ENCODE measurements around the gene TNIP2. TPM values are rescaled to one million over a fixed set of nuclear protein-coding genes. Genes with fewer than 3 reads are reported as not detected.

The TNIP2 gene
- polyA plus RNA-seq, 1 donor from 2014 or later, result 54.5 TPM

DNA sequence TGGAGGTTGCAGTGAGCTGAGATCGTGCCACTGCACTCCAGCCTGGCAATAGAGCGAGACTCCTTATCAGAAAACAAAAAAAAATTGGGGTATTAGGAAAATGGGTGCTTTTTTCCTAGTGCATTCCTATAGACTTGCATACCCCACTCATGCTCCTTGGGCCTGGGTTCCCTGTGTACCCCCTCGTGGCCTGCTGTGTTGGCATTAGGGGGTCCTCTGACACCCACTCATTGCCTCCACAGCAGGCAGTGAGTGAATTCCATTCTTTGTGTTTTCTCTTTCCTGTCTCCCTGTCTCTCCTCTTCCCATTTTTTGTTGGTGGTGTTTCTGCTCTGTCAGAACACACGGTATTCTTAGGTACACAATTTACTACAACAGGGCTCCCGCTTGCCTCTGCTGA is 42.8 kb downstream of the TNIP2 start:
- peaks cover 15% of the 10 kb centered on the region for H3K36me3 Mint-ChIP-seq
- H3K4me3 Mint-ChIP-seq, result peak overlapping the region in 1 of 4 donors; percentile 39

DNA sequence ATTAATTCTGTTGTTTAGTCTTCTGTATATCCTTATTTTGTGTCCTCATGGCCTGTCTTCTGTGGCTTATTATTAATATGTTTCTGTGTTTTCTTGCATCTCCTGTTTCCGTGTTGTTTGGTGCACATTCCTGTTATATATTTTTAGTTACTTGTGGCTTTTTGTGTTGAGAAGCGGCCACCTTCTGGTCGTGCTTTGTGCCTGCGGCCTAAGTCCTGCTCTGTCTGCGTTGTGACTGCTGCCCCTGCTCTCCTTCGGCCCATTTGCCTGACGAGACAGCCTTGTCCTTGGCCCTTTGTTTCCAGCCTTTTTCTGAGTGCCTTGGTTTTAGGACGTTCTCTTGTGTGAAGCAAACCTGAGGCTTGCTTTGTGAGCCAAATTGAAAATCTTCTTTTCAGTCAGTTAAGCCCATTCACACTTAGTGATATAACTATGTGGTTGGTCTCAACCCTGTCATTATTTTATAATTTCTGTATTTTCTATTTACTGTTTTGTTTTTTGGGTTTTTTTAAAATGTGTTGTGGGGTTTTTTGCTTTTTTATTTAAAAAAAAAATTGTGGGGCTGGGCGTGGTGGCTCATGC is 43.8 kb downstream of the TNIP2 start:
- Mint-ChIP-seq H3K27me3 (no peaks in the 10 kb centered on the region), H3K4me1 (peaks cover 19 to 25% (median 22%) of the 10 kb centered on the region in 3 donors), H3K4me3 (peak overlapping the region in 2 of 4 donors; percentile 18 to 64), H3K36me3 (peaks cover 15% of the 10 kb centered on the region), H3K9me3 (no peaks in the 10 kb centered on the region), H3K27ac (peak overlapping the region in 1 of 3 donors; percentile 38)

More for the DNA sequence above, 42.8 kb downstream of the TNIP2 start:
- Mint-ChIP-seq H3K27ac (peak overlapping the region in 1 of 3 donors; percentile 76), H3K27me3 (no peaks in the 10 kb centered on the region), H3K9me3 (no peaks in the 10 kb centered on the region), H3K4me1 (peaks cover 19 to 25% (median 22%) of the 10 kb centered on the region in 3 donors)

DNA sequence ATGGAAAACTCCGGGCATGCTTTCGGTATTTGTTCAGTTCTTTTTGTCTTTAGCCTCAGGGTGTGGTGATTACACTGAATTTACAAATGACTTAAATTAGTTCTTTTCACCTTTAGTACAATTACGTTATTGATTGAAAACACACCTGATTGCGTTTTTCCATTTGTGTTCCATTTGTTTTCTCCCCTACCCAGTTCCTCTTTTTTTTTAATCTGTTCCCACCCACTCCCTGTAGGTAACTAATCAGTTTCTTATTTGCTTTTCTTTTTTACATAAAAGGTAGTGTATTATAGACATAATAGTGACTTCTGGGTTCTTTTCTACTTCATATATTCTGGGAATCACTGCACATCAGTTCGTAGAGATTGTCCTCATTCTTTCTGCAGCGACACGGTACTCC is 53.4 kb downstream of the TNIP2 start:
- no peaks in the 10 kb centered on the region for H3K9me3 Mint-ChIP-seq
- H3K27ac Mint-ChIP-seq, result no peak overlapping the region
- H3K4me1 Mint-ChIP-seq, result peaks cover 0 to 8% (median 5%) of the 10 kb centered on the region in 3 donors
- peaks cover 4% of the 10 kb centered on the region for H3K36me3 Mint-ChIP-seq
- no peak overlapping the region for H3K4me3 Mint-ChIP-seq
- no peaks in the 10 kb centered on the region for H3K27me3 Mint-ChIP-seq

DNA sequence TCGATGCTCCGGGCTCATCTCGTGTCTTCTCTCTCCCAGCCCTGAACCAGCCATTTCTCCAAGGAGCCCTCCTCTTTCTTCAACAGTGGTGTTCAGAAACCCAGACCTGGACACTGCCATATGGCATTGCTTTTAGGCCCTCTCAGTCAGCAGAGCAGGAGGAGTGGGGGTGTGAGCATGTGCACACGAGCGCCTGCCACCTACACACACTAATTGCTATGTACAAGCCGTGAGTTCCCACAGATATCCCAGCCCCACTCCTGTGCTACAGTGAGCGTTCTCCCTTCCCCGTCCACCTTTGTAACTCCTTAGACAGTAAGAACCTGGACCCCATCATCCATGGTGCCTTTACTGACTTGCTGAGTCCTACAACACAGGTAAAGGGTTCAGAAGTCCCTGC is 53.8 kb downstream of the TNIP2 start:
- Mint-ChIP-seq H3K9me3 (no peaks in the 10 kb centered on the region), H3K4me1 (peaks cover 0 to 11% (median 8%) of the 10 kb centered on the region in 3 donors), H3K27ac (peak overlapping the region in 2 of 3 donors; percentile 23 to 72), H3K4me3 (no peak overlapping the region), H3K27me3 (no peaks in the 10 kb centered on the region), H3K36me3 (peaks cover 4% of the 10 kb centered on the region)

DNA sequence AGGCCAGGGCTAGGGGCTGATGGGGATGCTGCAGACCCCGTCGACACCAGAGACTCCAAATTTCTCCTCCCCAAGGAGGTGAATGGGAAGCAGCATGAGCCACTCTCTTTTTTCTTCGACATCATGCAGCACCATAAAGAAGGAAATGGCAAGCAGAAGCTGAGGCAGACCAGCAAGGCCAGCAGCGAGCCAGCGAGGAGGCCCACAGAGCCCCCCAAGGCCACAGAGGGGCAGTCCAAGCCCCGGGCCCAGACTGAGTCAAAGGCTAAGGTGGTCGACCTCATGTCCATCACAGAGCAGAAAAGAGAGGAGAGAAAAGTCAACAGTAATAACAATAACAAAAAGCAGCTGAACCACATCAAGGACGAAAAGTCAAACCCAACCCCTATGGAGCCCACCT is 56.1 kb downstream of the TNIP2 start:
- Mint-ChIP-seq H3K4me3 (peak overlapping the region in 1 of 4 donors; percentile 15), H3K9me3 (no peaks in the 10 kb centered on the region), H3K4me1 (peaks cover 16 to 24% (median 21%) of the 10 kb centered on the region in 3 donors), H3K27ac (peak overlapping the region in 1 of 3 donors; percentile 2), H3K27me3 (no peaks in the 10 kb centered on the region), H3K36me3 (peaks cover 8% of the 10 kb centered on the region)

DNA sequence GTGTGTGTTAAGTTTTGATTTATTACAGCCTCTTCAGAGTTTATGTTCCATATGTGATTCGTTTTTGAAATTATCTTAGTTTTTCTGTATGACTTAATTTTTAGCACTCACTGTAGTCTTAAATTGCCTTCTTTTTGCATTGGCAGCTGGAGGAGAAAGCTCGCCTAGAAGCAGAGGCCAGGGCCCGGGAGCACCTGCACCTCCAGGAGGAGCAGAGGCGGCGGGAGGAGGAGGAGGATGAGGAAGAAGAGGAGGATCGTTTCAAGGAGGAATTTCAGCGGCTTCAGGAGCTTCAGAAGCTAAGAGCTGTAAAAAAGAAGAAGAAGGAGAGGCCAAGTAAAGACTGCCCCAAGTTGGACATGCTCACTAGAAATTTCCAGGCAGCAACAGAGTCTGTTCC is 56.6 kb downstream of the TNIP2 start:
- Mint-ChIP-seq H3K9me3 (no peaks in the 10 kb centered on the region), H3K36me3 (peaks cover 9% of the 10 kb centered on the region), H3K27ac (peak overlapping the region in 1 of 3 donors; percentile 80), H3K4me3 (no peak overlapping the region), H3K27me3 (no peaks in the 10 kb centered on the region), H3K4me1 (peaks cover 21 to 29% (median 25%) of the 10 kb centered on the region in 3 donors)

DNA sequence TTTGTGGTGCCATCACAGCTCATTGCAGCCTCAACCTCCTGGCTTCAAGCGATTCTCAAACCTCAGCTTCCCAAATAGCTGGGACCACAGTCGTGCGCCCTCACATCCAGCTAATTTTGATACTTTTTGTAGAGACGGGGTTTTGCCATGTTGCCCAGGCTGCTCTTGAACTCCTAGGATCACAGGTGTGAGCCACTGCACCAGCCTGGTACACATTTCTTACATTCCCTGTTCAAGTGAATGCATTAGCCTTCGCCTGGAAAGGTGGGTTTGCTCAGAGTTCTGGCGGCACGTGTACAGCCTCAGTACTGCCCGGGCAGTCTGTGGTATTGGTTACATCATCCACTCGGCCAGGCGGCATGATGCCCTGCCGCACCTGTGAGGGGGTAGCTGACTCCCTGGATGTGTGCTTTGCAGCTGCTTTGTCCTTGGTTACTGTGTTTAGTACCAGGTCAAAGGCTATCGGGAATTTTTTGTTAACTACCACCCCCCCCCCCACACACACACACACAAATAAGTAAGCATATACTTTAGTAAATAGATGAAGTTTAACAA is 57.1 kb downstream of the TNIP2 start:
- Mint-ChIP-seq H3K27me3 (no peaks in the 10 kb centered on the region), H3K27ac (peak overlapping the region in 2 of 3 donors; percentile 16 to 66), H3K4me3 (peak overlapping the region in 1 of 4 donors; percentile 65), H3K4me1 (peaks cover 24 to 31% (median 30%) of the 10 kb centered on the region in 3 donors), H3K36me3 (peaks cover 9% of the 10 kb centered on the region), H3K9me3 (no peaks in the 10 kb centered on the region)

DNA sequence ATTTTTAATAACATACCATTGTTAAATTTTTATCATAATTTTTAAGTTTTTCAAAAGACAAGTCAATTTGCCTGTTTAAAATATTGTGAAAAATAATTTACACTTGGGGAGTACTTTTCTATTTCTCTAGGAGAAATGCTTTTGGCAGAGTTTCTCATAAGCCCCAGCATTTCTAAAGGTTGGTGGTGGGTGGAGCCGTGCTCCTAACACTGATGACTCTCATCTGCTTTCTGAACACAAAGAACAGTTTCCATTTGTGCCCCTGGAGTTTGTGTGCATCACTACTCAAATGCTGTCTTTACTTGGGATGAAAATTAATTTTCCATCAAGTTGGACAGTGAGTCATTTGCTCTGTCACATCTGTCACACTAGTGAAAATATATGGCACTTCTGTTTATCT is 57.6 kb downstream of the TNIP2 start:
- Mint-ChIP-seq H3K27ac (peak overlapping the region in 1 of 3 donors; percentile 66), H3K27me3 (no peaks in the 10 kb centered on the region), H3K36me3 (peaks cover 14% of the 10 kb centered on the region), H3K4me3 (peak overlapping the region in 1 of 4 donors; percentile 65), H3K4me1 (peaks cover 28 to 36% (median 35%) of the 10 kb centered on the region in 3 donors), H3K9me3 (no peaks in the 10 kb centered on the region)

DNA sequence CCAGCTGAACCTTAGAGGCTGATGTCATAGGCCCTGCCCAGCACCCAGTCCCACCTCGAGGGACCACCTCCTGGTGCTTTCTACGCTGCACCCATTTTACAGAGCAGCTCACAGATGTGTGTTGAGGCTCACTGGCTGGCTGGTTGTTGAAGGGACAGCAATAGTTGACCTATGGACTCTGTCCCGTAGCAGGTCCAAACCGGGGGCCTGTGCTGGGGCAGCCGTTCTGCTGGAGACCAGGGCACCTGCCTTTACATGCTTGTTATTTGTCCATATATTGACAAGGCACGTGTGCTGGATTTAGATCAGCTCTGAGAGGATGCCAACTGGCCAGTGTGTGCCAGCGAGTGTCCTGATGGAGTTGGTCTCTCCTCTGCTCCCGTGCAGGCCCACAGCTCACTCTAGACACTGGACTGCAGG is 58.1 kb downstream of the TNIP2 start:
- Mint-ChIP-seq H3K4me3 (peak overlapping the region in 1 of 4 donors; percentile 41), H3K9me3 (no peaks in the 10 kb centered on the region), H3K27ac (peak overlapping the region; percentile 73 to 96 (median 95)), H3K36me3 (peaks cover 14% of the 10 kb centered on the region), H3K27me3 (no peaks in the 10 kb centered on the region), H3K4me1 (peaks cover 28 to 36% (median 34%) of the 10 kb centered on the region in 3 donors)

DNA sequence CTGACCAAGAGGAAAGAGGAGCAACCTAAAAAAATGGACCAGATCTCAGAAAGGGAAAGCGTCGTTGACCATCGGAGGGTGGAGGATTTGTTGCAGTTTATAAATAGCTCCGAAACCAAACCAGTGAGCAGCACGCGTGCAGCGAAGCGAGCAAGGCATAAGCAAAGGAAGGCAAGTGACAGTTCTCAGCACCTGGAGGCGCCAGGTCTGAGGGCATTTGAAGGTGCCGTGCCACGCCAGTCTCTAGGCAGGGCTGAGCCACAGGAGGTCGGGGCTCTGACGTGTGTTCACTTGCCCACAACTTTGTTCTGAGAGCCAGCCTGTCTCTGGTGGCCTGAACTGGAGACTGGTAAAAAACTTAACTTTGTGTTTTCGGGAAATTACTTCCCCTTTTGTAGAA is 59.7 kb downstream of the TNIP2 start:
- peaks cover 24% of the 10 kb centered on the region for H3K36me3 Mint-ChIP-seq
- H3K4me1 Mint-ChIP-seq, result peaks cover 40 to 45% (median 43%) of the 10 kb centered on the region in 3 donors
- no peaks in the 10 kb centered on the region for H3K9me3 Mint-ChIP-seq
- no peaks in the 10 kb centered on the region for H3K27me3 Mint-ChIP-seq
- peak overlapping the region; percentile 59 to 87 (median 77) for H3K4me3 Mint-ChIP-seq
- peak overlapping the region; percentile 95 to 98 (median 96) for H3K27ac Mint-ChIP-seq

DNA sequence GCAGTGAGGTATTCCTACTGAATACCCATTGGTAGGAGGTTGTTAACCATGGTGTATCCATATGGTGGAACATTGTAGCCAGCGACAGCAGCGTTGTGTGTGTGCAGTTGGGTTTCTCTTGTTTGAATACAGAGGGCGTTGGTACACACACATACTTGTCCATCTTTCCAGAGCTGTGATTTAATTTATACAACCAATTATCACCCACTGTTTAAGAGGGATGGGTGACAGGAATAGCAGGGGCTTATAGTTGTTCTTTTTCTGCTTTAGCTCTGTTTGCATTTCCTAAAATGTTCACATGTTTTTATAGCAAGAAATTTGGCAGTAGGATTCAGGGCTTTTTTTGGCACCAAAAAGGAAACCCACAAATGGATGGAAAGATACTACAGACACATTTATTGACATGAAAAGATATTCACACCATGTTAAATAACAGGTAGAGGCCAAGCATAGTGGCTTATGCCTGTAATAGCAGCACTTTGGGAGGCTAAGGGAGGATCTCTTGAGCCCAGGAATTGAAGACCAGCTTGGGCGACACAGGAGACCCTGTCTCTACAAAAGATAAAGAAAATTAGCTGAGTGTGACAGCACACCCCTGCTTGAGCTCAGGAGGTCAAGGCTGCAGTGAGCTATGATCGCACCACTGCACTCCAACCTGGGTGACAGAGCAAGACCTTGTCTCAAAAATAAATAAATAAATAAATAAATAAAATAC is 60.6 kb downstream of the TNIP2 start:
- H3K9me3 Mint-ChIP-seq, result no peaks in the 10 kb centered on the region
- H3K4me1 Mint-ChIP-seq, result peaks cover 46 to 54% (median 49%) of the 10 kb centered on the region in 3 donors
- no peaks in the 10 kb centered on the region for H3K27me3 Mint-ChIP-seq
- H3K27ac Mint-ChIP-seq, result peak overlapping the region; percentile 78 to 87 (median 79)
- peaks cover 23% of the 10 kb centered on the region for H3K36me3 Mint-ChIP-seq
- H3K4me3 Mint-ChIP-seq, result peak overlapping the region in 3 of 4 donors; percentile 53 to 72 (median 67)

DNA sequence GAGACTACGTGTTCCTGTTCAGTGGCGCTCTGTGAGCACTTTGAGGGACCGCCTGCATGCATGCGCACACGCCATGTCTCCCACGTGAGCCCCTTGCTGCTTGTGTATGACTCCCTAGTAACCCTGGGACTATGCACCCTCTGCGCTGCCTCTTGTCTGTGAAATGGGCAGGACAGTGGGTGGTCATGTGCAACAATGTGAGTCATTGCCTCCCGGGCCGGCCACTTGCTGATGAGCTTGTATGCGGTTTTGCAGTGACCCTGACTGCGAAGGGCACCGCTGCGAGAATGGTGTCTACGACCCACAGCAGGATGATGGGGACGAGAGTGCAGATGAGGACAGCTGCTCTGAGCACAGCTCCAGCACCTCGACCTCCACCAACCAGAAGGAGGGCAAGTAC is 61.4 kb downstream of the TNIP2 start:
- Mint-ChIP-seq H3K27ac (peak overlapping the region in 2 of 3 donors; percentile 79 to 87), H3K4me3 (peak overlapping the region in 3 of 4 donors; percentile 53 to 74 (median 67)), H3K4me1 (peaks cover 51 to 62% (median 57%) of the 10 kb centered on the region in 3 donors), H3K36me3 (peaks cover 23% of the 10 kb centered on the region), H3K27me3 (no peaks in the 10 kb centered on the region), H3K9me3 (no peaks in the 10 kb centered on the region)

DNA sequence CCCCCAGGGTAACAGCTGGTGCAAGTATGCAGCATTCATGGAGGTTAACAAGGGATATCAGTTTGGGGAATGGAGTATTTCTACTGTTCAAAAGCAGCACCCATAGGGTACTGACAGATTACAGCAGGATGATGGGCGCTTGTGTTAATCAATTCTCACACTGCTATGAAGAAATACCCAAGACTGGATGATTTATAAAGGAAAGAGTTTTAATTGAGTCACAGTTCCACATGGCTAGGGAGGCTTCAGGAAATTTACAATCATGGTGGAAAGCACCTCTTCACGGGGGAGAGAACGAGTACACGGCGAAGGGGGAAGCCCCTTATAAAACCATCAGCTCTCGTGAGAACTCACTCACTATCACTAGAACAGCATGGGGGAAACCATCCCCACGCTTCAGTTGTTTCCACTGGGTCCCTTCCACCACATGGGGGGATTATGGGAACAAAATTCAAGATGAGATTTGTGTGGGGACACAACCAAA is 64.1 kb downstream of the TNIP2 start:
- no peaks in the 10 kb centered on the region for H3K27me3 Mint-ChIP-seq
- H3K4me3 Mint-ChIP-seq, result peak overlapping the region; percentile 34 to 86 (median 78)
- peak overlapping the region; percentile 89 to 93 (median 92) for H3K27ac Mint-ChIP-seq
- peaks cover 48 to 64% (median 59%) of the 10 kb centered on the region in 3 donors for H3K4me1 Mint-ChIP-seq
- no peaks in the 10 kb centered on the region for H3K9me3 Mint-ChIP-seq
- H3K36me3 Mint-ChIP-seq, result peaks cover 22% of the 10 kb centered on the region
